Suprapubic skin (tissue), 4 donors: ENCODE results near the gene SPSB3. TPM values are rescaled to one million over a fixed set of nuclear protein-coding genes. Genes with fewer than 3 reads are reported as not detected.

ENCODE experiments used
- DNase-seq, 2 donors: peaks; one replicate each; pipeline ENCODE4 v3.0.0-alpha.2; 2019; ENCODE audit warnings: low spot score in 2 of 2
- H3K27ac ChIP-seq: fragments of 200-600 bp; sonication (generic); one replicate; pipeline ENCODE4 v1.5.1; 2019
- H3K27me3 ChIP-seq: fragments of 200-600 bp; sonication (generic); one replicate; pipeline ENCODE4 v1.5.1; 2019
- H3K36me3 ChIP-seq: fragments of 200-600 bp; sonication (generic); one replicate; pipeline ENCODE4 v1.5.1; 2019
- H3K4me1 ChIP-seq: fragments of 200-600 bp; sonication (generic); one replicate; pipeline ENCODE4 v1.5.1; 2019
- H3K4me3 ChIP-seq: fragments of 200-600 bp; sonication (generic); one replicate; pipeline ENCODE4 v1.5.1; 2019; ENCODE audit warnings: mild to moderate bottlenecking
- H3K9me3 ChIP-seq: fragments of 200-600 bp; sonication (generic); one replicate; pipeline ENCODE4 v1.5.1; 2019
- CTCF ChIP-seq, 2 donors: fragments of 200-600 bp in 1 of 2; fragments of 450-650 bp in 1 of 2; sonication (generic) in 1 of 2; IDR thresholded peaks; one replicate each; pipeline ENCODE4 v1.5.1; 2016 to 2019; ENCODE audit warnings: antibody characterized with exemption in 2 of 2, mild to moderate bottlenecking in 1 of 2, moderate library complexity in 1 of 2
- EP300 ChIP-seq: sonication (generic); formaldehyde crosslinking; IDR thresholded peaks from one replicate; pipeline ENCODE4 v1.6.1; 2017; ENCODE audit warnings: antibody characterized with exemption
- POLR2A ChIP-seq, 2 donors: fragments of 450-650 bp; IDR thresholded peaks; one replicate each; pipeline ENCODE4 v1.6.1; 2017; ENCODE audit warnings: antibody characterized with exemption in 2 of 2, mild to moderate bottlenecking in 2 of 2, moderate library complexity in 2 of 2
- POLR2AphosphoS5 ChIP-seq, 3 donors: sonication (generic); formaldehyde crosslinking; IDR thresholded peaks; one replicate each; pipeline ENCODE4 v1.6.1; 2017; ENCODE audit warnings: antibody characterized with exemption in 3 of 3
- WGBS: methylation state at CpG from one replicate; pipeline ENCODE4 v1.1.5; 2018; 5-methylcytosine and 5-hydroxymethylcytosine counted together
- total RNA-seq, 4 donors: library from RNA; depleted of rRNA; stranded (reverse); fragments of >200 nt; gene quantifications; one replicate each; pipeline ENCODE4 v1.1.0, GENCODE V29; 2016

SPSB3 gene
- total RNA-seq, 4 donors from 2014 or later = 124 to 205 (median 156) TPM

- Histone ChIP-seq H3K27ac (no peak within 1 kb of the TSS), H3K4me3 (no peak within 1 kb of the TSS), H3K4me1 (peaks cover 11% of the 10 kb centered on the region), H3K36me3 (peaks cover 31% of the 10 kb centered on the region), H3K27me3 (no peaks in the 10 kb centered on the region), H3K9me3 (peaks cover 3% of the 10 kb centered on the region)
- TF ChIP-seq EP300 = no peak
- DNase-seq = peak in 1 of 2 donors; percentile 55
- WGBS = 74% methylated on average over 9 of the region's 28 CpGs
Observed at GRCh38 chr16:1793578-1794220, 11.3 kb upstream of the SPSB3 start, which contains the start of gene IGFALS. TSS of gene IGFALS (minus strand) at chr16:1793705. CDS start at chr16:1793652, 53 bp downstream.

- H3K4me1 ChIP-seq = peaks cover 18% of the 10 kb centered on the region
- no peak overlapping the region for H3K27ac ChIP-seq
- no peak overlapping the region for H3K4me3 ChIP-seq
- WGBS = 82% methylated on average over 5 of the region's 33 CpGs
- peaks cover 3% of the 10 kb centered on the region for H3K9me3 ChIP-seq
- peaks cover 38% of the 10 kb centered on the region for H3K36me3 ChIP-seq
- H3K27me3 ChIP-seq = no peaks in the 10 kb centered on the region
- peak in 1 of 2 donors; percentile 63 for DNase-seq
- TF ChIP-seq EP300 (no peak), CTCF (IDR thresholded peaks at IDR 0.05) (no peak), POLR2A (IDR thresholded peaks at IDR 0.05) (no peak), POLR2AphosphoS5 (IDR thresholded peaks at IDR 0.05) (no peak)
Observed at GRCh38 chr16:1792836-1793577, 10.6 kb upstream of the SPSB3 start.

GRCh38 chr16:1791943-1792812 is 9.8 kb upstream of the SPSB3 start:
- Histone ChIP-seq H3K4me3 (no peak overlapping the region), H3K36me3 (peaks cover 46% of the 10 kb centered on the region), H3K27me3 (no peaks in the 10 kb centered on the region), H3K27ac (no peak overlapping the region), H3K4me1 (peaks cover 23% of the 10 kb centered on the region), H3K9me3 (no peaks in the 10 kb centered on the region)
- TF ChIP-seq CTCF (IDR thresholded peaks at IDR 0.05) (no peak), POLR2A (IDR thresholded peaks at IDR 0.05) (no peak), POLR2AphosphoS5 (IDR thresholded peaks at IDR 0.05) (no peak), EP300 (no peak)
- DNase-seq = peak; percentile 57 to 76
- WGBS = 100% methylated on average over 4 of the region's 59 CpGs

GRCh38 chr16:1791256-1791942 is 9.0 kb upstream of the SPSB3 start:
- H3K4me1 ChIP-seq = peaks cover 23% of the 10 kb centered on the region
- WGBS = 100% methylated on average over 4 of the region's 53 CpGs
- no peak overlapping the region for H3K27ac ChIP-seq
- DNase-seq = peak in 1 of 2 donors; percentile 63
- H3K36me3 ChIP-seq = peaks cover 53% of the 10 kb centered on the region
- TF ChIP-seq CTCF (IDR thresholded peaks at IDR 0.05) (no peak), POLR2AphosphoS5 (IDR thresholded peaks at IDR 0.05) (no peak), POLR2A (IDR thresholded peaks at IDR 0.05) (no peak), EP300 (no peak)
- no peaks in the 10 kb centered on the region for H3K27me3 ChIP-seq
- no peak overlapping the region for H3K4me3 ChIP-seq
- no peaks in the 10 kb centered on the region for H3K9me3 ChIP-seq

GRCh38 chr16:1790611-1791255 is 8.4 kb upstream of the SPSB3 start:
- peaks cover 27% of the 10 kb centered on the region for H3K4me1 ChIP-seq
- no peaks in the 10 kb centered on the region for H3K9me3 ChIP-seq
- peak in 1 of 2 donors; percentile 60 for DNase-seq
- peaks cover 57% of the 10 kb centered on the region for H3K36me3 ChIP-seq
- TF ChIP-seq EP300 (no peak), CTCF (IDR thresholded peaks at IDR 0.05) (no peak), POLR2AphosphoS5 (IDR thresholded peaks at IDR 0.05) (no peak), POLR2A (IDR thresholded peaks at IDR 0.05) (no peak)
- WGBS = 93% methylated on average over 8 of the region's 44 CpGs
- H3K4me3 ChIP-seq = no peak overlapping the region
- H3K27me3 ChIP-seq = no peaks in the 10 kb centered on the region
- no peak overlapping the region for H3K27ac ChIP-seq
